ENCODE measurements around the gene DCPS. TPM values are rescaled to one million over a fixed set of nuclear protein-coding genes. Genes with fewer than 3 reads are reported as not detected.
A peak's percentile ranks its signal among the peaks of the same experiment; 100 is the strongest.
"Not testable (repeated sequence)": the region's sequence is repeated elsewhere in the genome, so short reads cannot be mapped to it uniquely, and the experiment has no call there.

The DCPS gene
- total RNA-seq, 1 experiment from 2014 or later: 52.6 TPM

GRCh38 chr11:126392633-126393013 lies 88.8 kb downstream of the DCPS start:
- Histone ChIP-seq H3K9ac (ENCODE audit: low read length) (no peak overlapping the region), H4K20me1 (ENCODE audit: low read length) (no peaks in the 10 kb centered on the region), H2AFZ (ENCODE audit: low read length) (no peak overlapping the region), H3K4me1 (ENCODE audit: insufficient read depth, low read length) (peaks cover 17% of the 10 kb centered on the region), H3K79me2 (ENCODE audit: low read length) (peaks cover 83% of the 10 kb centered on the region), H3K27me3 (ENCODE audit: low read length) (no peaks in the 10 kb centered on the region), H3F3A (ENCODE audit: low read length, unreplicated experiment) (no peaks in the 10 kb centered on the region), H3K4me3 (ENCODE audit: low read length) (no peak overlapping the region), H3K9me3 (ENCODE audit: low read length) (no peaks in the 10 kb centered on the region), H3K27ac (ENCODE audit: low read length) (no peak overlapping the region), H3K4me2 (ENCODE audit: low read length) (no peak overlapping the region), H3K9me2 (replicated peaks; ENCODE audit: low read length) (no peaks in the 10 kb centered on the region), H3K36me3 (ENCODE audit: low read depth, low read length) (no peaks in the 10 kb centered on the region)
- BruUV-seq (replicated peaks): no TSS peak
- CTCF ChIA-PET: no interaction called here
- POLR2A ChIA-PET (ENCODE audit: unreplicated experiment): no interaction called here
- no peak for DNase-seq
- ATAC-seq: no peak
- intact Hi-C loops (cut with micrococcal nuclease): no loop called here
- TF ChIP-seq EZH2phosphoT487 (IDR thresholded peaks at IDR 0.05; ENCODE audit: borderline replicate concordance, low read length) (no peak), CTCF (conservative IDR thresholded peaks at IDR 0.05; ENCODE audit: low read depth, low read length) (no peak), EZH2 (IDR thresholded peaks at IDR 0.05; ENCODE audit: low read length, unreplicated experiment) (no peak)

GRCh38 chr11:126393143-126393542 lies 89.3 kb downstream of the DCPS start:
- H3K9me2 ChIP-seq (replicated peaks; ENCODE audit: low read length): no peaks in the 10 kb centered on the region
- H3K9ac ChIP-seq (ENCODE audit: low read length): no peak overlapping the region
- H3K4me2 ChIP-seq (ENCODE audit: low read length): no peak overlapping the region
- intact Hi-C loops (cut with micrococcal nuclease): no loop called here
- CTCF ChIA-PET: no interaction called here
- no peaks in the 10 kb centered on the region; the same call in 1 of the 2 replicates for H3K36me3 ChIP-seq (ENCODE audit: low read depth, low read length)
- no TSS peak for BruUV-seq (replicated peaks)
- ATAC-seq (no peak), DNase-seq (no peak)
- H3F3A ChIP-seq (ENCODE audit: low read length, unreplicated experiment): no peaks in the 10 kb centered on the region
- H3K79me2 ChIP-seq (ENCODE audit: low read length): peaks cover 83% of the 10 kb centered on the region
- POLR2A ChIA-PET (ENCODE audit: unreplicated experiment): no interaction called here
- no peak overlapping the region for H3K27ac ChIP-seq (ENCODE audit: low read length)
- no peak overlapping the region for H2AFZ ChIP-seq (ENCODE audit: low read length)
- H3K4me1 ChIP-seq (ENCODE audit: insufficient read depth, low read length): peaks cover 13% of the 10 kb centered on the region
- no peaks in the 10 kb centered on the region for H4K20me1 ChIP-seq (ENCODE audit: low read length)
- no peak for TF ChIP-seq EZH2 (IDR thresholded peaks at IDR 0.05; ENCODE audit: low read length, unreplicated experiment)
- no peak for TF ChIP-seq EZH2phosphoT487 (IDR thresholded peaks at IDR 0.05; ENCODE audit: borderline replicate concordance, low read length)
- TF ChIP-seq CTCF (conservative IDR thresholded peaks at IDR 0.05; ENCODE audit: low read depth, low read length): no peak
- H3K27me3 ChIP-seq (ENCODE audit: low read length): no peaks in the 10 kb centered on the region
- no peak overlapping the region for H3K4me3 ChIP-seq (ENCODE audit: low read length)
- H3K9me3 ChIP-seq (ENCODE audit: low read length): no peaks in the 10 kb centered on the region

GRCh38 chr11:126394036-126394435 lies 90.2 kb downstream of the DCPS start:
- ATAC-seq: no peak
- H3K36me3 ChIP-seq (ENCODE audit: low read depth, low read length): no peaks in the 10 kb centered on the region; the same call in 1 of the 2 replicates
- TF ChIP-seq CTCF (conservative IDR thresholded peaks at IDR 0.05; ENCODE audit: low read depth, low read length) (no peak), EZH2phosphoT487 (IDR thresholded peaks at IDR 0.05; ENCODE audit: borderline replicate concordance, low read length) (no peak), EZH2 (IDR thresholded peaks at IDR 0.05; ENCODE audit: low read length, unreplicated experiment) (no peak)

GRCh38 chr11:126394634-126395072 lies 90.8 kb downstream of the DCPS start:
- H3K9me2 ChIP-seq (replicated peaks; ENCODE audit: low read length); H3K9ac ChIP-seq (ENCODE audit: low read length); H3K4me2 ChIP-seq (ENCODE audit: low read length); H4K20me1 ChIP-seq (ENCODE audit: low read length); H3K27me3 ChIP-seq (ENCODE audit: low read length); H3F3A ChIP-seq (ENCODE audit: low read length, unreplicated experiment); intact Hi-C loops (cut with micrococcal nuclease); H2AFZ ChIP-seq (ENCODE audit: low read length); H3K36me3 ChIP-seq (ENCODE audit: low read depth, low read length); BruUV-seq (replicated peaks); H3K4me3 ChIP-seq (ENCODE audit: low read length); H3K9me3 ChIP-seq (ENCODE audit: low read length): not testable (repeated sequence)
- POLR2A ChIA-PET (ENCODE audit: unreplicated experiment): interaction anchor here (0.6 kb wide), 1 partner anchor 41 kb away, joined by 7 read pairs; no protein-coding TSS in a partner anchor
- CTCF ChIA-PET: interaction anchor here (0.6 kb wide), 1 partner anchor 8 kb away, joined by 3 read pairs; no protein-coding TSS in a partner anchor
- ATAC-seq (peak; percentile 97), DNase-seq (peak; percentile 52)
- Histone ChIP-seq H3K4me1 (ENCODE audit: insufficient read depth, low read length) (peaks cover 13% of the 10 kb centered on the region), H3K79me2 (ENCODE audit: low read length) (peaks cover 76% of the 10 kb centered on the region), H3K27ac (ENCODE audit: low read length) (peak overlapping the region; percentile 64)

More at GRCh38 chr11:126394036-126394435, 90.2 kb downstream of the DCPS start:
- Histone ChIP-seq H3K9ac (ENCODE audit: low read length) (no peak overlapping the region; the same call in 1 of the 2 replicates), H3F3A (ENCODE audit: low read length, unreplicated experiment) (no peaks in the 10 kb centered on the region), H3K4me2 (ENCODE audit: low read length) (no peak overlapping the region), H3K27ac (ENCODE audit: low read length) (peak overlapping the region; percentile 64), H2AFZ (ENCODE audit: low read length) (no peak overlapping the region), H4K20me1 (ENCODE audit: low read length) (no peaks in the 10 kb centered on the region), H3K27me3 (ENCODE audit: low read length) (no peaks in the 10 kb centered on the region), H3K9me3 (ENCODE audit: low read length) (no peaks in the 10 kb centered on the region), H3K4me1 (ENCODE audit: insufficient read depth, low read length) (peaks cover 13% of the 10 kb centered on the region), H3K79me2 (ENCODE audit: low read length) (peaks cover 81% of the 10 kb centered on the region), H3K9me2 (replicated peaks; ENCODE audit: low read length) (no peaks in the 10 kb centered on the region), H3K4me3 (ENCODE audit: low read length) (no peak overlapping the region)
- DNase-seq: no peak
- BruUV-seq (replicated peaks): no TSS peak
- intact Hi-C loops (cut with micrococcal nuclease): no loop called here
- CTCF ChIA-PET: interaction anchor here (0.6 kb wide), 1 partner anchor 9 kb away, joined by 3 read pairs; no protein-coding TSS in a partner anchor
- POLR2A ChIA-PET (ENCODE audit: unreplicated experiment): no interaction called here

All from PC-3 (cell line).